GM12891 (cell line): ENCODE results near the gene LTBP3.

Experiments used
- DNase-seq: peaks from one replicate; pipeline ENCODE4 v3.0.0; 2011; ENCODE audit warnings: low spot score; ENCODE audit not compliant: insufficient read length
- FAIRE-seq: peaks from 2 replicates; lab custom pipeline; 2011; peaks lifted over from hg19 to GRCh38; lab: Jason Lieb, UNC
- PAX5 ChIP-seq: IDR thresholded peaks from 2 replicates; pipeline ENCODE4 v1.6.1; 2011; ENCODE audit warnings: low read length, moderate library complexity, mild to moderate bottlenecking; ENCODE audit not compliant: insufficient read depth, severe bottlenecking
- POLR2A ChIP-seq: IDR thresholded peaks from 2 replicates; pipeline ENCODE4 v1.6.1; 2011; ENCODE audit warnings: low read depth, low read length, control low read depth
- POLR2AphosphoS5 ChIP-seq: IDR thresholded peaks from 2 replicates; pipeline ENCODE4 v1.6.1; 2011; ENCODE audit warnings: low read depth, low read length, control low read depth
- POU2F2 ChIP-seq: IDR thresholded peaks from 2 replicates; pipeline ENCODE4 v1.6.1; 2011; ENCODE audit warnings: low read depth, mild to moderate bottlenecking, control low read depth, low read length, moderate library complexity
- SPI1 ChIP-seq: IDR thresholded peaks from 2 replicates; pipeline ENCODE4 v1.6.1; 2011; ENCODE audit warnings: low read depth, low read length, control low read depth
- TAF1 ChIP-seq: IDR thresholded peaks from 2 replicates; pipeline ENCODE4 v1.6.1; 2011; ENCODE audit warnings: low read depth, low read length, control low read depth

LTBP3 gene

GRCh38 chr11:65506290-65506771, 51.8 kb downstream of the LTBP3 start:
- no peak for DNase-seq
- TF ChIP-seq SPI1 = no peak
- TF ChIP-seq POLR2AphosphoS5 = no peak
- no peak for TF ChIP-seq POU2F2
- TF ChIP-seq TAF1 = no peak
- TF ChIP-seq PAX5 = no peak
- no peak for TF ChIP-seq POLR2A
- no peak for FAIRE-seq

DNA sequence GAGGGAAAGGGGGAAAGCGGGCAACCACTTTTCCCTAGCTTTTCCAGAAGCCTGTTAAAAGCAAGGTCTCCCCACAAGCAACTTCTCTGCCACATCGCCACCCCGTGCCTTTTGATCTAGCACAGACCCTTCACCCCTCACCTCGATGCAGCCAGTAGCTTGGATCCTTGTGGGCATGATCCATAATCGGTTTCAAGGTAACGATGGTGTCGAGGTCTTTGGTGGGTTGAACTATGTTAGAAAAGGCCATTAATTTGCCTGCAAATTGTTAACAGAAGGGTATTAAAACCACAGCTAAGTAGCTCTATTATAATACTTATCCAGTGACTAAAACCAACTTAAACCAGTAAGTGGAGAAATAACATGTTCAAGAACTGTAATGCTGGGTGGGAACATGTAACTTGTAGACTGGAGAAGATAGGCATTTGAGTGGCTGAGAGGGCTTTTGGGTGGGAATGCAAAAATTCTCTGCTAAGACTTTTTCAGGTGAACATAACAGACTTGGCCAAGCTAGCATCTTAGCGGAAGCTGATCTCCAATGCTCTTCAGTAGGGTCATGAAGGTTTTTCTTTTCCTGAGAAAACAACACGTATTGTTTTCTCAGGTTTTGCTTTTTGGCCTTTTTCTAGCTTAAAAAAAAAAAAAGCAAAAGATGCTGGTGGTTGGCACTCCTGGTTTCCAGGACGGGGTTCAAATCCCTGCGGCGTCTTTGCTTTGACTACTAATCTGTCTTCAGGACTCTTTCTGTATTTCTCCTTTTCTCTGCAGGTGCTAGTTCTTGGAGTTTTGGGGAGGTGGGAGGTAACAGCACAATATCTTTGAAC, 52.5 kb downstream of the LTBP3 start:
- DNase-seq (no peak), FAIRE-seq (peak; percentile 28)
- peak; percentile 94 for TF ChIP-seq POLR2A
- no peak for TF ChIP-seq TAF1
- TF ChIP-seq POLR2AphosphoS5 = peak; percentile 94
- no peak for TF ChIP-seq SPI1
- TF ChIP-seq POU2F2 = peak; percentile 49; the same call in 1 of the 2 replicates
- no peak for TF ChIP-seq PAX5

DNA sequence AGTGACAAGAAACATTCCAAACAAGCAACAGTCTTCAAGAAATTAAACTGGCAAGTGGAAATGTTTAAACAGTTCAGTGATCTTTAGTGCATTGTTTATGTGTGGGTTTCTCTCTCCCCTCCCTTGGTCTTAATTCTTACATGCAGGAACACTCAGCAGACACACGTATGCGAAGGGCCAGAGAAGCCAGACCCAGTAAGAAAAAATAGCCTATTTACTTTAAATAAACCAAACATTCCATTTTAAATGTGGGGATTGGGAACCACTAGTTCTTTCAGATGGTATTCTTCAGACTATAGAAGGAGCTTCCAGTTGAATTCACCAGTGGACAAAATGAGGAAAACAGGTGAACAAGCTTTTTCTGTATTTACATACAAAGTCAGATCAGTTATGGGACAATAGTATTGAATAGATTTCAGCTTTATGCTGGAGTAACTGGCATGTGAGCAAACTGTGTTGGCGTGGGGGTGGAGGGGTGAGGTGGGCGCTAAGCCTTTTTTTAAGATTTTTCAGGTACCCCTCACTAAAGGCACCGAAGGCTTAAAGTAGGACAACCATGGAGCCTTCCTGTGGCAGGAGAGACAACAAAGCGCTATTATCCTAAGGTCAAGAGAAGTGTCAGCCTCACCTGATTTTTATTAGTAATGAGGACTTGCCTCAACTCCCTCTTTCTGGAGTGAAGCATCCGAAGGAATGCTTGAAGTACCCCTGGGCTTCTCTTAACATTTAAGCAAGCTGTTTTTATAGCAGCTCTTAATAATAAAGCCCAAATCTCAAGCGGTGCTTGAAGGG, 53.3 kb downstream of the LTBP3 start:
- DNase-seq (no peak), FAIRE-seq (no peak)
- no peak for TF ChIP-seq TAF1
- peak; percentile 42 for TF ChIP-seq POLR2AphosphoS5
- no peak for TF ChIP-seq SPI1
- TF ChIP-seq POLR2A = peak; percentile 64
- TF ChIP-seq POU2F2 = peak; percentile 58; the same call in 1 of the 2 replicates
- TF ChIP-seq PAX5 = no peak

- FAIRE-seq (no peak), DNase-seq (no peak)
- peak; percentile 95 for TF ChIP-seq POLR2A
- 0 out of 2 replicates have a peak, but pooled peaks have one; percentile 52 for TF ChIP-seq POU2F2
- no peak for TF ChIP-seq PAX5
- peak; percentile 97 for TF ChIP-seq POLR2AphosphoS5
These were observed 54.0 kb downstream of the LTBP3 start for GRCh38 chr11:65503949-65504673.

DNA sequence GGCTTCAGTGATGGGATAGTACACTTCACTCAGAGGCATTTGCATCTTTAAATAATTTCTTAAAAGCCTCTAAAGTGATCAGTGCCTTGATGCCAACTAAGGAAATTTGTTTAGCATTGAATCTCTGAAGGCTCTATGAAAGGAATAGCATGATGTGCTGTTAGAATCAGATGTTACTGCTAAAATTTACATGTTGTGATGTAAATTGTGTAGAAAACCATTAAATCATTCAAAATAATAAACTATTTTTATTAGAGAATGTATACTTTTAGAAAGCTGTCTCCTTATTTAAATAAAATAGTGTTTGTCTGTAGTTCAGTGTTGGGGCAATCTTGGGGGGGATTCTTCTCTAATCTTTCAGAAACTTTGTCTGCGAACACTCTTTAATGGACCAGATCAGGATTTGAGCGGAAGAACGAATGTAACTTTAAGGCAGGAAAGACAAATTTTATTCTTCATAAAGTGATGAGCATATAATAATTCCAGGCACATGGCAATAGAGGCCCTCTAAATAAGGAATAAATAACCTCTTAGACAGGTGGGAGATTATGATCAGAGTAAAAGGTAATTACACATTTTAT, 54.7 kb downstream of the LTBP3 start:
- FAIRE-seq (no peak), DNase-seq (no peak)
- peak; percentile 18; the same call in 1 of the 2 replicates for TF ChIP-seq POLR2AphosphoS5
- no peak for TF ChIP-seq SPI1
- TF ChIP-seq POU2F2 = no peak

- no peak for TF ChIP-seq PAX5
- peak; percentile 45; the same call in 1 of the 2 replicates for TF ChIP-seq TAF1
- TF ChIP-seq POLR2AphosphoS5 = peak; percentile 100
- TF ChIP-seq POLR2A = peak; percentile 99
- peak; percentile 86; the same call in 1 of the 2 replicates for TF ChIP-seq POU2F2
- TF ChIP-seq SPI1 = no peak
- no peak for DNase-seq
- no peak for FAIRE-seq
These were observed 55.4 kb downstream of the LTBP3 start for GRCh38 chr11:65502555-65503367.

GRCh38 chr11:65502274-65502554, 55.9 kb downstream of the LTBP3 start:
- no peak for TF ChIP-seq POU2F2
- no peak for TF ChIP-seq POLR2A
- TF ChIP-seq POLR2AphosphoS5 = no peak
- FAIRE-seq (no peak), DNase-seq (no peak)

DNA sequence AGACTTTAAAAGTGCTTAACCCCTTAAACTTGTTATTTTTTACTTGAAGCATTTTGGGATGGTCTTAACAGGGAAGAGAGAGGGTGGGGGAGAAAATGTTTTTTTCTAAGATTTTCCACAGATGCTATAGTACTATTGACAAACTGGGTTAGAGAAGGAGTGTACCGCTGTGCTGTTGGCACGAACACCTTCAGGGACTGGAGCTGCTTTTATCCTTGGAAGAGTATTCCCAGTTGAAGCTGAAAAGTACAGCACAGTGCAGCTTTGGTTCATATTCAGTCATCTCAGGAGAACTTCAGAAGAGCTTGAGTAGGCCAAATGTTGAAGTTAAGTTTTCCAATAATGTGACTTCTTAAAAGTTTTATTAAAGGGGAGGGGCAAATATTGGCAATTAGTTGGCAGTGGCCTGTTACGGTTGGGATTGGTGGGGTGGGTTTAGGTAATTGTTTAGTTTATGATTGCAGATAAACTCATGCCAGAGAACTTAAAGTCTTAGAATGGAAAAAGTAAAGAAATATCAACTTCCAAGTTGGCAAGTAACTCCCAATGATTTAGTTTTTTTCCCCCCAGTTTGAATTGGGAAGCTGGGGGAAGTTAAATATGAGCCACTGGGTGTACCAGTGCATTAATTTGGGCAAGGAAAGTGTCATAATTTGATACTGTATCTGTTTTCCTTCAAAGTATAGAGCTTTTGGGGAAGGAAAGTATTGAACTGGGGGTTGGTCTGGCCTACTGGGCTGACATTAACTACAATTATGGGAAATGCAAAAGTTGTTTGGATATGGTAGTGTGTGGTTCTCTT, 56.5 kb downstream of the LTBP3 start:
- FAIRE-seq = no peak
- DNase-seq = no peak
- TF ChIP-seq TAF1 = peak; percentile 50; the same call in 1 of the 2 replicates
- TF ChIP-seq PAX5 = no peak
- TF ChIP-seq SPI1 = no peak
- TF ChIP-seq POLR2A = peak; percentile 76
- peak; percentile 92 for TF ChIP-seq POLR2AphosphoS5
- peak; percentile 31; the same call in 1 of the 2 replicates for TF ChIP-seq POU2F2
